Measurements from ENCODE around the gene CLEC4F. TPM values are rescaled to one million over a fixed set of nuclear protein-coding genes. Genes with fewer than 3 reads are reported as not detected.
A peak's percentile ranks its signal among the peaks of the same experiment; 100 is the strongest.

The CLEC4F gene, protein sequence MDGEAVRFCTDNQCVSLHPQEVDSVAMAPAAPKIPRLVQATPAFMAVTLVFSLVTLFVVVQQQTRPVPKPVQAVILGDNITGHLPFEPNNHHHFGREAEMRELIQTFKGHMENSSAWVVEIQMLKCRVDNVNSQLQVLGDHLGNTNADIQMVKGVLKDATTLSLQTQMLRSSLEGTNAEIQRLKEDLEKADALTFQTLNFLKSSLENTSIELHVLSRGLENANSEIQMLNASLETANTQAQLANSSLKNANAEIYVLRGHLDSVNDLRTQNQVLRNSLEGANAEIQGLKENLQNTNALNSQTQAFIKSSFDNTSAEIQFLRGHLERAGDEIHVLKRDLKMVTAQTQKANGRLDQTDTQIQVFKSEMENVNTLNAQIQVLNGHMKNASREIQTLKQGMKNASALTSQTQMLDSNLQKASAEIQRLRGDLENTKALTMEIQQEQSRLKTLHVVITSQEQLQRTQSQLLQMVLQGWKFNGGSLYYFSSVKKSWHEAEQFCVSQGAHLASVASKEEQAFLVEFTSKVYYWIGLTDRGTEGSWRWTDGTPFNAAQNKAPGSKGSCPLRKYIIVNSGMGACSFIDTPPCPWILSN
- polyA plus RNA-seq, result 2.9 TPM
- long read RNA-seq, donor 1, result 0 reads
- long read RNA-seq, donor 2, result 0 reads
- long read RNA-seq, donor 3, result 0 reads
- long read RNA-seq, donor 4, result 0 reads
- long read RNA-seq, donor 5, result 0 reads
- long read RNA-seq, donor 6, partial matches to known transcripts, result 0 of 1 reads
- long read RNA-seq, donor 6, other reads (novel, unspliced or antisense), result 0 of 1 reads
- long read RNA-seq, donor 7, result 0 reads
- long read RNA-seq, donor 8, result 0 reads
- long read RNA-seq, donor 9, result 0 reads
- long read RNA-seq, donor 10, result 0 reads
- long read RNA-seq, donor 11, result 0 reads

- 20% methylated on average over 1 of the region's 7 CpGs for WGBS (ENCODE audit: insufficient coverage, low lambda C conversion rate)
- H3K4me3 ChIP-seq (ENCODE audit: low read length), result no peak within 1 kb of the TSS
- H3K9me3 ChIP-seq (ENCODE audit: control insufficient read depth, low read depth, low read length), result no peaks in the 10 kb centered on the region
- H3K27me3 ChIP-seq (ENCODE audit: control insufficient read depth, insufficient read depth, low read length), result peaks cover 24% of the 10 kb centered on the region
- H3K4me1 ChIP-seq (ENCODE audit: control insufficient read depth, insufficient read depth, low read length), result no peaks in the 10 kb centered on the region
- H3K27ac ChIP-seq (ENCODE audit: low read length), result no peak within 1 kb of the TSS
- no peaks in the 10 kb centered on the region for H3K36me3 ChIP-seq (ENCODE audit: control insufficient read depth, insufficient read depth, low read length)
- DNase-seq, result no peak
These were observed at the start of gene CLEC4F for GRCh38 chr2:70820499-70820898. Gene CLEC4F (minus strand): TSS chr2:70820599. CDS start chr2:70820523, 76 bp downstream.

GRCh38 chr2:70868970-70869369 is 48.6 kb upstream of the CLEC4F start:
- WGBS (ENCODE audit: insufficient coverage, low lambda C conversion rate), result no CpG with 5 or more reads among the region's 1 CpG
- Histone ChIP-seq H3K4me3 (ENCODE audit: low read length) (no peak overlapping the region), H3K27ac (ENCODE audit: low read length) (no peak overlapping the region), H3K27me3 (ENCODE audit: control insufficient read depth, insufficient read depth, low read length) (peaks cover 63% of the 10 kb centered on the region), H3K9me3 (ENCODE audit: control insufficient read depth, low read depth, low read length) (no peaks in the 10 kb centered on the region), H3K4me1 (ENCODE audit: control insufficient read depth, insufficient read depth, low read length) (peaks cover 3% of the 10 kb centered on the region), H3K36me3 (ENCODE audit: control insufficient read depth, insufficient read depth, low read length) (no peaks in the 10 kb centered on the region)
- no peak for DNase-seq

DNA sequence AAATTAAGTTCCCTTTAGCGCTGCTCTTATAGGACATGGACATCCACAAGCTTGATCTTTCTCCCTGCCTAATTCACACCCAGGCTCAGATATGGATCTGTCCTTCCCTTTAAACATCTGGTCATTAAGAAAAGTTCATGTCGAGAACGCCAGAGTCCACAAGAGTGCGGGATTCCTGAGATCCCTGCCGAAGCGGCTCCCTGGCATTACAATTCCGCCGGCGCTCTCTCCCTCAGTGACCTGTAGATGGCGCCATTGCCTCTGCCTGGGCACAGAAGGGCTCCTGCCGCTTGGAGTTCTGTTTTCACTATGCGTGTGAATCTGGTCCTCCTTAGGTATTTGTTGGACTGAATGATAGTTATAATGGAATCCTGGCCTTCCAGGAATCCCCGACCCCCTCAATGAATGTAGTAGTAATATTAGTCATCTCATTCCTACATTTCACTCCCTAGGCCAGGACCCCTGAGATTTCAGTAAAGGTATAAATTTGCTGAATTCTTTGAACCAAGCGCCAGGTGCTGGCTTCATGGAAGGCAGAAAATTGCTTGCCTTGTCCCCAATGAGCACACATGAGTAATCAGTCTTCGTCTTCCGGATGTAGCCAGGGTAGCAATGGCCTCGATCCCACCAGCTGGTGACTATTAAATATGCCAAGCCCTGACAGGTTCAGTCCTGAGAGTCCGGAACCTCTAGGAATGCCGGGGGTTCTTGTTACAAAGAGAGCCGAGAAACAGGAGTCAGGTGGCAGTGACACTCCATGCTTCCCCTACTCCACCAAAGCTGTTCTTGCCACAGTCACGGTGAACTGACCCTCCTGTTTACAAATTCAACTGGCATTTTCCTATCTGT is 41.6 kb upstream of the CLEC4F start:
- no peak overlapping the region for H3K27ac ChIP-seq (ENCODE audit: low read length)
- no peaks in the 10 kb centered on the region for H3K9me3 ChIP-seq (ENCODE audit: control insufficient read depth, low read depth, low read length)
- H3K27me3 ChIP-seq (ENCODE audit: control insufficient read depth, insufficient read depth, low read length), result peaks cover 62% of the 10 kb centered on the region
- DNase-seq, result peak; percentile 54 to 56
- no peaks in the 10 kb centered on the region for H3K36me3 ChIP-seq (ENCODE audit: control insufficient read depth, insufficient read depth, low read length)
- H3K4me3 ChIP-seq (ENCODE audit: low read length), result no peak overlapping the region
- WGBS (ENCODE audit: insufficient coverage, low lambda C conversion rate), result no CpG with 5 or more reads among the region's 21 CpGs
- H3K4me1 ChIP-seq (ENCODE audit: control insufficient read depth, insufficient read depth, low read length), result no peaks in the 10 kb centered on the region

GRCh38 chr2:70855667-70856066 is 35.3 kb upstream of the CLEC4F start:
- no CpG with 5 or more reads among the region's 1 CpG for WGBS (ENCODE audit: insufficient coverage, low lambda C conversion rate)
- Histone ChIP-seq H3K4me1 (ENCODE audit: control insufficient read depth, insufficient read depth, low read length) (no peaks in the 10 kb centered on the region), H3K9me3 (ENCODE audit: control insufficient read depth, low read depth, low read length) (no peaks in the 10 kb centered on the region), H3K27ac (ENCODE audit: low read length) (no peak overlapping the region), H3K36me3 (ENCODE audit: control insufficient read depth, insufficient read depth, low read length) (no peaks in the 10 kb centered on the region), H3K27me3 (ENCODE audit: control insufficient read depth, insufficient read depth, low read length) (peaks cover 18% of the 10 kb centered on the region), H3K4me3 (ENCODE audit: low read length) (no peak overlapping the region)
- no peak for DNase-seq

GRCh38 chr2:70854411-70854810 is 34.0 kb upstream of the CLEC4F start:
- no peak for DNase-seq
- Histone ChIP-seq H3K9me3 (ENCODE audit: control insufficient read depth, low read depth, low read length) (no peaks in the 10 kb centered on the region), H3K4me1 (ENCODE audit: control insufficient read depth, insufficient read depth, low read length) (no peaks in the 10 kb centered on the region), H3K27ac (ENCODE audit: low read length) (no peak overlapping the region), H3K36me3 (ENCODE audit: control insufficient read depth, insufficient read depth, low read length) (no peaks in the 10 kb centered on the region), H3K27me3 (ENCODE audit: control insufficient read depth, insufficient read depth, low read length) (peaks cover 9% of the 10 kb centered on the region), H3K4me3 (ENCODE audit: low read length) (no peak overlapping the region)
- no CpG with 5 or more reads among the region's 4 CpGs for WGBS (ENCODE audit: insufficient coverage, low lambda C conversion rate)

GRCh38 chr2:70852824-70853223 is 32.4 kb upstream of the CLEC4F start:
- Histone ChIP-seq H3K27ac (ENCODE audit: low read length) (no peak overlapping the region), H3K4me3 (ENCODE audit: low read length) (no peak overlapping the region), H3K4me1 (ENCODE audit: control insufficient read depth, insufficient read depth, low read length) (no peaks in the 10 kb centered on the region), H3K9me3 (ENCODE audit: control insufficient read depth, low read depth, low read length) (no peaks in the 10 kb centered on the region), H3K36me3 (ENCODE audit: control insufficient read depth, insufficient read depth, low read length) (no peaks in the 10 kb centered on the region), H3K27me3 (ENCODE audit: control insufficient read depth, insufficient read depth, low read length) (peaks cover 5% of the 10 kb centered on the region)
- no peak for DNase-seq
- no CpG with 5 or more reads among the region's 1 CpG for WGBS (ENCODE audit: insufficient coverage, low lambda C conversion rate)

GRCh38 chr2:70851704-70852103 is 31.3 kb upstream of the CLEC4F start:
- peaks cover 3% of the 10 kb centered on the region for H3K27me3 ChIP-seq (ENCODE audit: control insufficient read depth, insufficient read depth, low read length)
- H3K4me1 ChIP-seq (ENCODE audit: control insufficient read depth, insufficient read depth, low read length), result no peaks in the 10 kb centered on the region
- H3K36me3 ChIP-seq (ENCODE audit: control insufficient read depth, insufficient read depth, low read length), result no peaks in the 10 kb centered on the region
- H3K4me3 ChIP-seq (ENCODE audit: low read length), result no peak overlapping the region
- WGBS (ENCODE audit: insufficient coverage, low lambda C conversion rate), result no CpG with 5 or more reads among the region's 4 CpGs
- H3K27ac ChIP-seq (ENCODE audit: low read length), result no peak overlapping the region
- DNase-seq, result no peak
- no peaks in the 10 kb centered on the region for H3K9me3 ChIP-seq (ENCODE audit: control insufficient read depth, low read depth, low read length)

GRCh38 chr2:70850925-70851324 is 30.5 kb upstream of the CLEC4F start:
- no peaks in the 10 kb centered on the region for H3K36me3 ChIP-seq (ENCODE audit: control insufficient read depth, insufficient read depth, low read length)
- no peaks in the 10 kb centered on the region for H3K4me1 ChIP-seq (ENCODE audit: control insufficient read depth, insufficient read depth, low read length)
- no peak overlapping the region for H3K4me3 ChIP-seq (ENCODE audit: low read length)
- WGBS (ENCODE audit: insufficient coverage, low lambda C conversion rate), result no CpG with 5 or more reads among the region's 2 CpGs
- DNase-seq, result no peak
- H3K9me3 ChIP-seq (ENCODE audit: control insufficient read depth, low read depth, low read length), result no peaks in the 10 kb centered on the region
- no peak overlapping the region for H3K27ac ChIP-seq (ENCODE audit: low read length)
- H3K27me3 ChIP-seq (ENCODE audit: control insufficient read depth, insufficient read depth, low read length), result no peaks in the 10 kb centered on the region

DNA sequence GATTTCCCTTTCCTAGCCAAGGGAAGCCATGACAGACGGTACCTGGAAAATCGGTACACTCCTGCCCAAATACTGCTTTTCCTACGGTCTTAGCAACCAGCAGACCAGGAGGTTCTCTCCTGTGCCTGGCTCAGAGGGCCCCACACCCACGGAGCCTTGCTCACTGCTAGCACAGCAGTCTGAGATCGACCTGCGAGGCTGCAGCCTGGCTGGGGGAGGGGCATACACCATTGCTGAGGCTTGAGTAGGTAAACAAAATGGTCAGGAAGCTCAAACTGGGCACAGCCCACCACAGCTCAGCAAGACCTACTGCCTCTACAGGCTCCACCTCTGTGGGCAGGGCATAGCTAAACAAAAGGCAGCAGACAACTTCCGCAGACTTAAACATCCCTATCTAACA is 22.0 kb upstream of the CLEC4F start:
- H3K4me3 ChIP-seq (ENCODE audit: low read length), result no peak overlapping the region
- WGBS (ENCODE audit: insufficient coverage, low lambda C conversion rate), result no CpG with 5 or more reads among the region's 7 CpGs
- H3K27ac ChIP-seq (ENCODE audit: low read length), result no peak overlapping the region
- DNase-seq, result no peak
- H3K4me1 ChIP-seq (ENCODE audit: control insufficient read depth, insufficient read depth, low read length), result no peaks in the 10 kb centered on the region
- H3K27me3 ChIP-seq (ENCODE audit: control insufficient read depth, insufficient read depth, low read length), result peaks cover 9% of the 10 kb centered on the region
- H3K36me3 ChIP-seq (ENCODE audit: control insufficient read depth, insufficient read depth, low read length), result no peaks in the 10 kb centered on the region
- no peaks in the 10 kb centered on the region for H3K9me3 ChIP-seq (ENCODE audit: control insufficient read depth, low read depth, low read length)
